Suprapubic skin (tissue), 3 donors: ENCODE measurements around the gene CREB5.

Source experiments
- CTCF ChIP-seq, 2 donors: fragments of 200-600 bp in 1 of 2; fragments of 450-650 bp in 1 of 2; sonication (generic) in 1 of 2; IDR thresholded peaks; one replicate each; pipeline ENCODE4 v1.5.1; 2016 to 2019; ENCODE audit warnings: antibody characterized with exemption in 2 of 2, mild to moderate bottlenecking in 1 of 2, moderate library complexity in 1 of 2
- POLR2AphosphoS5 ChIP-seq, 3 donors: sonication (generic); formaldehyde crosslinking; IDR thresholded peaks; one replicate each; pipeline ENCODE4 v1.6.1; 2017; ENCODE audit warnings: antibody characterized with exemption in 3 of 3

DNA sequence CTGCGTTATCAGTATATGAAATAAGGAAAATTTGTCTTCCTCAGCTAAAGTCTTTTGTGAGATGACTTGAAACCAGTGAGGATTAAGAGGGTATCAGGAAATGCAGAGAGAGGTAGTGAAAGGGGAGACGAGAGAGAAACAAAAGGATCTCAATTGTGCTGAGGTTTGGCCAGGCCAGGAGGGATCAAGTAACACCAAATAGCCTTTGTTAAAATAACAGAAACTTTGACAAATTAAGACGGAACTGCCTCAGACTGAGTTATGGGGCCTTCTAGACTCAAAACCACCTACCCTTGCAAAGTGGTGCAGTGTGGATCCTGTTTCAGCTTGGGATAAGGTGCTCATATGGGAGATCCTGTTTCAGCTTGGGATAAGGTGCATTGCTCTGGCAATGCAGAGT lies 263.1 kb downstream of the CREB5 start:
- TF ChIP-seq POLR2AphosphoS5 (IDR thresholded peaks at IDR 0.05) (no peak), CTCF (IDR thresholded peaks at IDR 0.05) (no peak)
